H1 (cell line): Measurements from ENCODE around the gene TRAF3IP3. TPM values are rescaled to one million over a fixed set of nuclear protein-coding genes. Genes with fewer than 3 reads are reported as not detected.

Experiments used
- CTCF ChIA-PET: fragments of 300-600 bp; sonication (Branson Sonifier 250); formaldehyde crosslinking; loops from one replicate; lab custom pipeline; 2021; ENCODE audit not compliant: partially characterized antibody; lab: Charles Lee
- POLR2A ChIA-PET: fragments of 300-600 bp; sonication (Branson Sonifier 250); formaldehyde crosslinking; loops from one replicate; lab custom pipeline; 2021; ENCODE audit warnings: inconsistent platforms; ENCODE audit not compliant: partially characterized antibody; lab: Charles Lee
- DNase-seq, 2 experiments: peaks; one replicate each; pipeline versions ENCODE4 v3.0.0 to v3.0.0-alpha.2; 2010 to 2022; ENCODE audit warnings: low spot score in 2 of 2, low read depth in 1 of 2, mixed read lengths in 1 of 2
- FAIRE-seq: peaks from 2 replicates; lab custom pipeline; 2011; peaks lifted over from hg19 to GRCh38; lab: Jason Lieb, UNC
- H2AFZ ChIP-seq: 2 replicates; pipeline ENCODE4 v1.8.1; 2012; ENCODE audit warnings: low read length, inconsistent platforms
- H2AK5ac ChIP-seq: 2 replicates; pipeline ENCODE4 v1.6.1; 2013; ENCODE audit warnings: low read depth, low read length
- H2BK120ac ChIP-seq: replicated peaks from 2 replicates; pipeline ENCODE3; 2013; ENCODE audit warnings: low read depth, low read length, inconsistent platforms
- H2BK12ac ChIP-seq: 2 replicates; pipeline ENCODE4 v1.6.1; 2013; ENCODE audit warnings: low read depth, low read length
- H2BK15ac ChIP-seq: 2 replicates; pipeline ENCODE4 v1.6.1; 2013; ENCODE audit warnings: low read length
- H2BK20ac ChIP-seq: 2 replicates; pipeline ENCODE4 v1.6.1; 2013; ENCODE audit warnings: low read length
- H2BK5ac ChIP-seq: 2 replicates; pipeline ENCODE4 v1.6.1; 2013; ENCODE audit warnings: low read depth, low read length
- H3K14ac ChIP-seq: 2 replicates; pipeline ENCODE4 v1.6.1; 2013; ENCODE audit warnings: inconsistent platforms; ENCODE audit not compliant: insufficient read length
- H3K18ac ChIP-seq: 2 replicates; pipeline ENCODE4 v1.6.1; 2013; ENCODE audit warnings: low read length; ENCODE audit errors: extremely low read depth
- H3K23ac ChIP-seq: 2 replicates; pipeline ENCODE4 v1.6.1; 2013; ENCODE audit warnings: inconsistent platforms; ENCODE audit not compliant: insufficient read length
- H3K23me2 ChIP-seq: 2 replicates; pipeline ENCODE4 v1.6.1; 2013; ENCODE audit warnings: low read depth, low read length
- H3K27ac ChIP-seq: 2 replicates; pipeline ENCODE4 v1.6.1; 2011; ENCODE audit warnings: low read depth, low read length, inconsistent platforms
- H3K27me3 ChIP-seq, 4 experiments: replicated peaks in 1 of 4; 1 replicate in 1 of 4; 2 replicates in 3 of 4; pipeline versions ENCODE4 v1.6.1 to v1.8.1; 2011 to 2013; ENCODE audit warnings: low read length in 3 of 4, mild to moderate bottlenecking in 3 of 4, inconsistent platforms in 2 of 4, mixed read lengths in 2 of 4, moderate library complexity in 1 of 4; ENCODE audit not compliant: control insufficient read depth in 3 of 4, insufficient read depth in 3 of 4; ENCODE audit errors: extremely low read depth in 1 of 4
- H3K36me3 ChIP-seq, 4 experiments: 2 replicates each; pipeline versions ENCODE4 v1.6.1 to v1.8.1; 2011 to 2013; ENCODE audit warnings: mild to moderate bottlenecking in 4 of 4, low read length in 3 of 4, moderate library complexity in 2 of 4, control low read depth in 1 of 4, inconsistent platforms in 1 of 4; ENCODE audit not compliant: insufficient read depth in 4 of 4, control insufficient read depth in 2 of 4
- H3K4ac ChIP-seq: replicated peaks from 2 replicates; pipeline ENCODE3; 2013; ENCODE audit warnings: low read length, low read depth, mixed read lengths, inconsistent platforms; ENCODE audit not compliant: insufficient read length
- H3K4me1 ChIP-seq, 4 experiments: replicated peaks in 1 of 4; 1 replicate in 1 of 4; 2 replicates in 3 of 4; pipeline versions ENCODE4 v1.6.1 to v1.8.1; 2011 to 2013; ENCODE audit warnings: low read length in 3 of 4, inconsistent platforms in 2 of 4, mixed read lengths in 1 of 4; ENCODE audit not compliant: insufficient read depth in 4 of 4, control insufficient read depth in 3 of 4
- H3K4me2 ChIP-seq, 2 experiments: 2 replicates each; pipeline versions ENCODE4 v1.6.1 to v1.8.1; 2011 to 2013; ENCODE audit warnings: low read depth in 2 of 2, low read length in 2 of 2, control low read depth in 1 of 2, inconsistent platforms in 1 of 2, mild to moderate bottlenecking in 1 of 2; ENCODE audit not compliant: insufficient read depth in 1 of 2
- H3K4me3 ChIP-seq, 4 experiments: fragments of 200-600, 300-600 bp in 1 of 4; sonication (generic), shearing (Covaris generic), sonication (Bioruptor Twin) in 1 of 4; 2 replicates each; pipeline versions ENCODE4 v1.5.1 to v1.8.1; 2011 to 2016; ENCODE audit warnings: low read length in 4 of 4, low read depth in 3 of 4, control low read depth in 2 of 4, inconsistent platforms in 2 of 4, mild to moderate bottlenecking in 2 of 4, mixed read lengths in 1 of 4, moderate library complexity in 1 of 4; ENCODE audit not compliant: insufficient read depth in 2 of 4; ENCODE audit errors: extremely low read depth in 1 of 4
- H3K56ac ChIP-seq: replicated peaks from 2 replicates; pipeline ENCODE3; 2013; ENCODE audit warnings: low read depth, mild to moderate bottlenecking, mixed read lengths, low read length, inconsistent platforms; ENCODE audit not compliant: insufficient read length
- H3K79me1 ChIP-seq: 2 replicates; pipeline ENCODE4 v1.6.1; 2013; ENCODE audit warnings: low read depth, low read length, control low read depth
- H3K79me2 ChIP-seq, 2 experiments: 2 replicates each; pipeline versions ENCODE4 v1.6.1 to v1.8.1; 2012 to 2013; ENCODE audit warnings: low read length in 2 of 2, mild to moderate bottlenecking in 2 of 2, inconsistent platforms in 1 of 2; ENCODE audit not compliant: insufficient read depth in 2 of 2, control insufficient read depth in 1 of 2
- H3K9ac ChIP-seq, 4 experiments: replicated peaks in 1 of 4; 1 replicate in 1 of 4; 2 replicates in 3 of 4; pipeline versions ENCODE4 v1.6.1 to v1.8.1; 2011 to 2013; ENCODE audit warnings: low read depth in 3 of 4, low read length in 3 of 4, control low read depth in 2 of 4, mild to moderate bottlenecking in 2 of 4, moderate library complexity in 2 of 4, inconsistent platforms in 1 of 4; ENCODE audit errors: extremely low read depth in 1 of 4
- H3K9me3 ChIP-seq, 2 experiments: 2 replicates each; pipeline versions ENCODE4 v1.6.1 to v1.8.1; 2012 to 2013; ENCODE audit warnings: mild to moderate bottlenecking in 2 of 2, moderate library complexity in 2 of 2, control low read depth in 1 of 2, inconsistent platforms in 1 of 2, low read depth in 1 of 2, low read length in 1 of 2, mixed read lengths in 1 of 2; ENCODE audit not compliant: insufficient read depth in 2 of 2
- H4K20me1 ChIP-seq, 2 experiments: replicated peaks in 1 of 2; 2 replicates each; pipeline versions ENCODE3 to v1.8.1; 2011 to 2013; ENCODE audit warnings: inconsistent platforms in 2 of 2, low read length in 2 of 2, mild to moderate bottlenecking in 1 of 2; ENCODE audit not compliant: insufficient read depth in 2 of 2, control insufficient read depth in 1 of 2
- H4K5ac ChIP-seq: 2 replicates; pipeline ENCODE4 v1.6.1; 2013; ENCODE audit warnings: low read length, low read depth, mixed read lengths, inconsistent platforms; ENCODE audit not compliant: insufficient read length
- H4K8ac ChIP-seq: 2 replicates; pipeline ENCODE4 v1.8.0; 2013; ENCODE audit warnings: mild to moderate bottlenecking, moderate library complexity, low read length, inconsistent platforms; ENCODE audit not compliant: insufficient read depth; ENCODE audit errors: extremely low read depth
- H4K91ac ChIP-seq: replicated peaks from 2 replicates; pipeline ENCODE3; 2013; ENCODE audit warnings: low read length, mixed read lengths, inconsistent platforms; ENCODE audit not compliant: insufficient read length
- HDAC6 ChIP-seq: IDR thresholded peaks from one replicate; pipeline ENCODE4 v1.7.1; 2012; ENCODE audit warnings: low read depth, mild to moderate bottlenecking, inconsistent platforms, low read length, moderate library complexity
- JUND ChIP-seq: IDR thresholded peaks from 2 replicates; pipeline ENCODE4 v1.6.1; 2011; ENCODE audit warnings: mild to moderate bottlenecking, improper control_type of control experiment, low read length
- POU5F1 ChIP-seq: IDR thresholded peaks from 2 replicates; pipeline ENCODE4 v1.6.1; 2011; ENCODE audit warnings: low read depth, mild to moderate bottlenecking, low read length, moderate library complexity
- SIRT6 ChIP-seq: IDR thresholded peaks from one replicate; pipeline ENCODE4 v1.7.1; 2012; ENCODE audit warnings: low read length, inconsistent platforms
- SP4 ChIP-seq: IDR thresholded peaks from 2 replicates; pipeline ENCODE4 v1.6.1; 2012; ENCODE audit warnings: low read length, inconsistent platforms
- WGBS, 2 experiments: shearing (Covaris generic) in 1 of 2; methylation state at CpG; one replicate each; pipeline versions ENCODE4 v1.1.6 to v1.1.7; 2013 to 2015; ENCODE audit warnings: low lambda C conversion rate in 2 of 2, mixed read lengths in 2 of 2, inconsistent platforms in 1 of 2, low coverage in 1 of 2, missing lambda C conversion rate in 1 of 2; ENCODE audit not compliant: insufficient replicate concordance in 2 of 2, insufficient coverage in 1 of 2, insufficient read length in 1 of 2; ENCODE audit errors: extremely low coverage in 1 of 2, missing lambda C conversion rate in 1 of 2; 5-methylcytosine and 5-hydroxymethylcytosine counted together
- polyA plus RNA-seq, 7 experiments: library from polyadenylated mRNA; depleted of rRNA in 3 of 7; stranded (reverse) in 5 of 7; unstranded in 2 of 7; fragments of >200 nt in 5 of 7; fragments of 200-250 nt in 2 of 7; gene quantifications; 1 replicate in 5 of 7; 2 replicates in 1 of 7; 4 replicates in 1 of 7; pipeline versions ENCODE4 v1.2.1 to v1.2.3, GENCODE V29; 2011 to 2013; ENCODE audit warnings: missing spikeins in 2 of 7, mixed read lengths in 2 of 7
- total RNA-seq: library from RNA; stranded (reverse); fragmentation: NEBNext Ultra II Directional; extraction: Animal tissue kit (Norgen Biotek cat#: 25700); gene quantifications from 2 replicates; pipeline ENCODE4 v1.2.1, GENCODE V29; 2021

TRAF3IP3 gene
- total and polyA plus RNA-seq, 2 of the 8 experiments (the other 6 are each of a cell fraction or from before 2014, with no cell fraction given): not detected

GRCh38 chr1:209822706-209823105 is 66.9 kb downstream of the TRAF3IP3 start:
- Histone ChIP-seq H3K4me2 (no peak overlapping the region), H2AFZ (0 out of 2 replicates have a peak overlapping the region, but pooled peaks have one; percentile 46), H3K36me3 (no peaks in the 10 kb centered on the region), H3K27ac (no peak overlapping the region), H4K20me1 (no peaks in the 10 kb centered on the region), H4K8ac (no peak overlapping the region), H2BK12ac (no peak overlapping the region), H3K56ac (no peak overlapping the region), H2BK20ac (no peak overlapping the region), H3K18ac (no peak overlapping the region), H2AK5ac (no peak overlapping the region), H3K9me3 (no peaks in the 10 kb centered on the region), H3K4ac (no peak overlapping the region), H3K23me2 (no peaks in the 10 kb centered on the region), H3K4me3 (no peak overlapping the region), H2BK120ac (no peak overlapping the region), H3K14ac (no peak overlapping the region), H3K79me1 (no peaks in the 10 kb centered on the region), H2BK15ac (no peak overlapping the region), H3K23ac (no peak overlapping the region), H4K91ac (no peak overlapping the region), H3K4me1 (no peaks in the 10 kb centered on the region), H3K27me3 (no peaks in the 10 kb centered on the region; a peak in 1 of 7 replicates), H3K9ac (no peak overlapping the region), H4K5ac (no peak overlapping the region), H3K79me2 (no peaks in the 10 kb centered on the region), H2BK5ac (no peak overlapping the region)
- ChIA-PET CTCF (interaction anchor here (0.7 to 11.7 kb wide), 31 partner anchors 10 to 1313 kb away, joined by 3 to 254 read pairs (median 5); partner anchors contain the start of genes C1orf74 and IRF6), POLR2A (interaction anchor here (1.2 to 1.8 kb wide), 2 partner anchors 8 to 551 kb away, joined by 3 to 4 read pairs; no protein-coding TSS in a partner anchor)
- DNase-seq (peak in 1 of 2 experiments; percentile 32), FAIRE-seq (no peak)
- 82% methylated on average over 7 of the region's 7 CpGs; no CpG with 5 or more reads in 1 of the 2 experiments for WGBS, 2 experiments
- TF ChIP-seq SIRT6 (no peak), POU5F1 (no peak), HDAC6 (no peak), SP4 (no peak), JUND (no peak)
